Astrocyte (in vitro differentiated cells and primary cell): Measurements from ENCODE around the gene OR5A1. TPM values are rescaled to one million over a fixed set of nuclear protein-coding genes. Genes with fewer than 3 reads are reported as not detected.

Experiments
- DNase-seq: peaks from one replicate; pipeline ENCODE4 v3.0.0-alpha.2; 2010; ENCODE audit warnings: low read depth
- FAIRE-seq: peaks from 2 replicates; lab custom pipeline; 2011; peaks lifted over from hg19 to GRCh38; lab: Jason Lieb, UNC
- H2AFZ ChIP-seq: 2 replicates; pipeline ENCODE4 v1.6.0; 2012; ENCODE audit warnings: low read depth, low read length, inconsistent platforms
- H3K27ac ChIP-seq: 2 replicates; pipeline ENCODE4 v1.5.1; 2011; ENCODE audit warnings: low read depth, low read length, inconsistent platforms
- H3K27me3 ChIP-seq: 2 replicates; pipeline ENCODE4 v1.6.0; 2011; ENCODE audit warnings: low read length, inconsistent platforms; ENCODE audit not compliant: insufficient read depth
- H3K36me3 ChIP-seq: 2 replicates; pipeline ENCODE4 v1.5.1; 2011; ENCODE audit warnings: low read length, inconsistent platforms; ENCODE audit not compliant: insufficient read depth
- H3K4me1 ChIP-seq: 2 replicates; pipeline ENCODE4 v1.5.1; 2011; ENCODE audit warnings: low read length, inconsistent platforms; ENCODE audit not compliant: insufficient read depth
- H3K4me2 ChIP-seq: 2 replicates; pipeline ENCODE4 v1.6.0; 2012; ENCODE audit warnings: low read length, inconsistent platforms
- H3K4me3 ChIP-seq: 2 replicates; pipeline ENCODE4 v1.5.1; 2011; ENCODE audit warnings: low read depth, mild to moderate bottlenecking, low read length, inconsistent platforms; ENCODE audit not compliant: insufficient read depth
- H3K79me2 ChIP-seq: 2 replicates; pipeline ENCODE4 v1.6.0; 2012; ENCODE audit warnings: mild to moderate bottlenecking, low read length, inconsistent platforms; ENCODE audit not compliant: insufficient read depth
- H3K9ac ChIP-seq: 2 replicates; pipeline ENCODE4 v1.6.0; 2012; ENCODE audit warnings: mild to moderate bottlenecking, low read length, inconsistent platforms
- H3K9me3 ChIP-seq: 2 replicates; pipeline ENCODE4 v1.5.1; 2012; ENCODE audit warnings: low read depth, mild to moderate bottlenecking, low read length, inconsistent platforms; ENCODE audit not compliant: insufficient read depth
- H4K20me1 ChIP-seq: 2 replicates; pipeline ENCODE4 v1.6.0; 2012; ENCODE audit warnings: low read length, inconsistent platforms; ENCODE audit not compliant: insufficient read depth
- H3K27ac Mint-ChIP-seq: one replicate; pipeline ENCODE4 v1.8.0; 2021; ENCODE audit warnings: mild to moderate bottlenecking, mixed read lengths; ENCODE audit not compliant: unreplicated experiment
- H3K27me3 Mint-ChIP-seq: one replicate; pipeline ENCODE4 v1.8.0; 2021; ENCODE audit warnings: low read depth, mixed read lengths; ENCODE audit not compliant: unreplicated experiment
- H3K36me3 Mint-ChIP-seq: one replicate; pipeline ENCODE4 v1.8.0; 2021; ENCODE audit warnings: low read depth, mixed read lengths; ENCODE audit not compliant: unreplicated experiment
- H3K4me1 Mint-ChIP-seq: one replicate; pipeline ENCODE4 v1.8.0; 2021; ENCODE audit warnings: low read depth, mixed read lengths; ENCODE audit not compliant: unreplicated experiment
- H3K4me3 Mint-ChIP-seq: one replicate; pipeline ENCODE4 v1.8.0; 2021; ENCODE audit warnings: mild to moderate bottlenecking, moderate library complexity, mixed read lengths; ENCODE audit not compliant: unreplicated experiment
- H3K9me3 Mint-ChIP-seq: one replicate; pipeline ENCODE4 v1.8.0; 2021; ENCODE audit warnings: mild to moderate bottlenecking, mixed read lengths; ENCODE audit not compliant: unreplicated experiment
- EZH2 ChIP-seq: IDR thresholded peaks from 2 replicates; pipeline ENCODE4 v1.6.1; 2012; ENCODE audit warnings: mild to moderate bottlenecking, low read length, inconsistent platforms; ENCODE audit not compliant: insufficient read depth
- total RNA-seq: library from RNA; stranded (reverse); gene quantifications from 2 replicates; pipeline ENCODE4 v1.2.1, GENCODE V29; 2021
- TF ChIP-seq, protein P1 (sequence below): IDR thresholded peaks from 2 replicates; pipeline ENCODE4 v1.5.1; 2011; ENCODE audit warnings: low read depth, mild to moderate bottlenecking, inconsistent platforms, low read length, moderate library complexity; ENCODE audit not compliant: insufficient read depth

Gene OR5A1
- total RNA-seq, 1 donor from 2014 or later: not detected

DNA sequence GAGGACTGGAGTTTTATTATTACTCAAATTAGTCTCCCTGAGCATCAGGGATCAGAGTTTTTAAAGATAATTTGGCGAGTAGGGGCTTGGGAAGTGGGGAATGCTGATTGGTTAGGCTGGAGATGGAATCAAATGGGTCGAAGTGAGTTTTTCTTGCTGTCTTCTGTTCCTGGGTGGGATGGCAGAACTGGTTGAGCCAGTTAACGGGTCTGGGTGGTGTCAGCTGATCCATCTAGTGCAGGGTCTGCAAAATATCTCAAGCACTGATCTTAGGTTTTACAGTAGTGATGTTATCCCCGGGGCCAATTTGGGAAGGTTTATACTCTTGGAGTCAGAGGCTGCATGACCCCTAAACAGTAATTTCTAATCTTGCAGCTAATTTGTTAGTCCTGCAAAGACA is 11.1 kb upstream of the OR5A1 start:
- H3K36me3 Mint-ChIP-seq: no peaks in the 10 kb centered on the region
- no peaks in the 10 kb centered on the region for H3K36me3 ChIP-seq
- H2AFZ ChIP-seq: no peak overlapping the region
- no peak for TF ChIP-seq EZH2
- TF ChIP-seq, protein P1, sequence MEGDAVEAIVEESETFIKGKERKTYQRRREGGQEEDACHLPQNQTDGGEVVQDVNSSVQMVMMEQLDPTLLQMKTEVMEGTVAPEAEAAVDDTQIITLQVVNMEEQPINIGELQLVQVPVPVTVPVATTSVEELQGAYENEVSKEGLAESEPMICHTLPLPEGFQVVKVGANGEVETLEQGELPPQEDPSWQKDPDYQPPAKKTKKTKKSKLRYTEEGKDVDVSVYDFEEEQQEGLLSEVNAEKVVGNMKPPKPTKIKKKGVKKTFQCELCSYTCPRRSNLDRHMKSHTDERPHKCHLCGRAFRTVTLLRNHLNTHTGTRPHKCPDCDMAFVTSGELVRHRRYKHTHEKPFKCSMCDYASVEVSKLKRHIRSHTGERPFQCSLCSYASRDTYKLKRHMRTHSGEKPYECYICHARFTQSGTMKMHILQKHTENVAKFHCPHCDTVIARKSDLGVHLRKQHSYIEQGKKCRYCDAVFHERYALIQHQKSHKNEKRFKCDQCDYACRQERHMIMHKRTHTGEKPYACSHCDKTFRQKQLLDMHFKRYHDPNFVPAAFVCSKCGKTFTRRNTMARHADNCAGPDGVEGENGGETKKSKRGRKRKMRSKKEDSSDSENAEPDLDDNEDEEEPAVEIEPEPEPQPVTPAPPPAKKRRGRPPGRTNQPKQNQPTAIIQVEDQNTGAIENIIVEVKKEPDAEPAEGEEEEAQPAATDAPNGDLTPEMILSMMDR: no peak
- no peak overlapping the region for H3K4me2 ChIP-seq
- H3K9me3 ChIP-seq: no peaks in the 10 kb centered on the region
- no peaks in the 10 kb centered on the region for H4K20me1 ChIP-seq
- DNase-seq: no peak
- peak overlapping the region; percentile 12 for H3K4me3 Mint-ChIP-seq
- FAIRE-seq: no peak
- no peaks in the 10 kb centered on the region for H3K4me1 Mint-ChIP-seq
- no peak overlapping the region for H3K9ac ChIP-seq
- no peak overlapping the region for H3K4me3 ChIP-seq
- no peaks in the 10 kb centered on the region for H3K4me1 ChIP-seq
- no peaks in the 10 kb centered on the region for H3K27me3 ChIP-seq
- H3K79me2 ChIP-seq: no peaks in the 10 kb centered on the region
- H3K27ac ChIP-seq: no peak overlapping the region
- H3K9me3 Mint-ChIP-seq: no peaks in the 10 kb centered on the region
- H3K27ac Mint-ChIP-seq: no peak overlapping the region
- H3K27me3 Mint-ChIP-seq: no peaks in the 10 kb centered on the region

DNA sequence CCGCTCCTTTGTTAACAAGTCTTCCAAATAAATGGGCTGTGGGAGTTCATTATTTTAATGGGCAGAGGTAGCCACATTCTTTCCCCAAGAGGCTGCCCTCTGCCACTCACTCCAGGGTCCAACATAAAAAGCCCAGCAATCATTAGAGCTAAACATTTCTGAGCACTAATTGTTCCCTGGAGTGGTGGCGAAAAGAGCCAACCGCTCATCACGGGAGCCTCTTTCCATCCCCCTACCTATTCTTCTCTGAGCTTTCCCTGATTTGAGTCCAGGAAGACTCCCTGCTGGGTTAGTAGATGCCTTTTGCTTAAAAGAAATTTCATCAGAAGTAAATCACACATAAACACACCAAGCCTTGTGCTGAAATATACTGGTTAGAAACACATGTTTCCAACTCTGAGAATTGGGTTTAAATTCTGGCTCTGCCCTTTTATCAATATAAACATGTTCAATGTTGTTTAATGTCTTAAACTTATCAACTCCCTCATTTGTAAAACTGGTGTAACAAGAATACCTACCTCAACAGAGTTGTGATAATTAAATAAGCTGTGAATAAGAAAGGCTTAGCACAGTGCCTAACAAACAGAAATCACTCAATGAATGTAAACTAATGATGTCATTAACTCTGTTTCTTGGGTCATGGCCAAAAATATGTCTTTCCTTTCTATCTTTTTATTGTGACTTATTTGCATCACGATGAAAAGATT is 9.8 kb upstream of the OR5A1 start, which contains the start of gene OR5A2:
TSS of gene OR5A2 (minus strand) at position 53 of the 707 bp plus-strand sequence. CDS start 3,460 bp downstream, outside the sequence.
- Histone ChIP-seq H3K9ac (no peak within 1 kb of the TSS), H3K36me3 (no peaks in the 10 kb centered on the region), H3K4me1 (no peaks in the 10 kb centered on the region), H3K4me3 (no peak within 1 kb of the TSS), H2AFZ (no peak within 1 kb of the TSS), H3K79me2 (no peaks in the 10 kb centered on the region), H3K4me2 (no peak within 1 kb of the TSS), H4K20me1 (no peaks in the 10 kb centered on the region), H3K9me3 (no peaks in the 10 kb centered on the region), H3K27ac (no peak within 1 kb of the TSS), H3K27me3 (no peaks in the 10 kb centered on the region)
- no peaks in the 10 kb centered on the region for H3K9me3 Mint-ChIP-seq
- no peak within 1 kb of the TSS for H3K27ac Mint-ChIP-seq
- TF ChIP-seq EZH2: no peak
- DNase-seq (no peak), FAIRE-seq (no peak)
- H3K27me3 Mint-ChIP-seq: no peaks in the 10 kb centered on the region
- peak within 1 kb of the TSS; percentile 12 for H3K4me3 Mint-ChIP-seq
- no peaks in the 10 kb centered on the region for H3K4me1 Mint-ChIP-seq
- no peaks in the 10 kb centered on the region for H3K36me3 Mint-ChIP-seq

DNA sequence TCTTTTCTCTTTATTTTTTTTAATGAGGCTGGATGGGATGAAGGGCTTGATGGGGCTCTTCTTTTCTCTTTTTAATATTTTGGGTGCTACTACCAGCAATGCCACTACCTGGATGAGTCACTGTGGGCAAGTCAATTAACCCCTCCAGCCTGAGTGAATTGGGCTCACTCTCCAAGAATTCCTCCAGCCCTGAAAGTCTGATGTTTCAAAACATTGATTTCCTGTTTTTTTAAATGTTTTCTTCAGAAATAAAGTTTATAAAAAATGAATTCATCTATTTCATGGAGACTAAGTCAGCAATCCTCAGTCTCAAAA is 9.2 kb upstream of the OR5A1 start:
- H3K4me2 ChIP-seq: no peak overlapping the region
- Mint-ChIP-seq H3K4me3 (no peak overlapping the region), H3K9me3 (no peaks in the 10 kb centered on the region), H3K4me1 (no peaks in the 10 kb centered on the region), H3K36me3 (no peaks in the 10 kb centered on the region), H3K27ac (no peak overlapping the region), H3K27me3 (no peaks in the 10 kb centered on the region)
- no peaks in the 10 kb centered on the region for H3K79me2 ChIP-seq
- no peaks in the 10 kb centered on the region for H3K27me3 ChIP-seq
- FAIRE-seq (no peak), DNase-seq (no peak)
- H3K4me1 ChIP-seq: no peaks in the 10 kb centered on the region
- H4K20me1 ChIP-seq: no peaks in the 10 kb centered on the region
- H3K36me3 ChIP-seq: no peaks in the 10 kb centered on the region
- no peaks in the 10 kb centered on the region for H3K9me3 ChIP-seq
- H3K9ac ChIP-seq: no peak overlapping the region
- no peak overlapping the region for H3K27ac ChIP-seq
- no peak overlapping the region for H2AFZ ChIP-seq
- TF ChIP-seq EZH2: no peak
- TF ChIP-seq, protein P1: no peak
- H3K4me3 ChIP-seq: no peak overlapping the region
